ENCODE measurements around the gene PTPN6. TPM values are rescaled to one million over a fixed set of nuclear protein-coding genes. Genes with fewer than 3 reads are reported as not detected.
A peak's percentile ranks its signal among the peaks of the same experiment; 100 is the strongest.

PTPN6 gene
- total and polyA plus RNA-seq, 9 of the 15 experiments (the other 6 are each of a cell fraction or from before 2014, with no cell fraction given), result 1.5 to 5.1 (median 3.9) TPM

DNA sequence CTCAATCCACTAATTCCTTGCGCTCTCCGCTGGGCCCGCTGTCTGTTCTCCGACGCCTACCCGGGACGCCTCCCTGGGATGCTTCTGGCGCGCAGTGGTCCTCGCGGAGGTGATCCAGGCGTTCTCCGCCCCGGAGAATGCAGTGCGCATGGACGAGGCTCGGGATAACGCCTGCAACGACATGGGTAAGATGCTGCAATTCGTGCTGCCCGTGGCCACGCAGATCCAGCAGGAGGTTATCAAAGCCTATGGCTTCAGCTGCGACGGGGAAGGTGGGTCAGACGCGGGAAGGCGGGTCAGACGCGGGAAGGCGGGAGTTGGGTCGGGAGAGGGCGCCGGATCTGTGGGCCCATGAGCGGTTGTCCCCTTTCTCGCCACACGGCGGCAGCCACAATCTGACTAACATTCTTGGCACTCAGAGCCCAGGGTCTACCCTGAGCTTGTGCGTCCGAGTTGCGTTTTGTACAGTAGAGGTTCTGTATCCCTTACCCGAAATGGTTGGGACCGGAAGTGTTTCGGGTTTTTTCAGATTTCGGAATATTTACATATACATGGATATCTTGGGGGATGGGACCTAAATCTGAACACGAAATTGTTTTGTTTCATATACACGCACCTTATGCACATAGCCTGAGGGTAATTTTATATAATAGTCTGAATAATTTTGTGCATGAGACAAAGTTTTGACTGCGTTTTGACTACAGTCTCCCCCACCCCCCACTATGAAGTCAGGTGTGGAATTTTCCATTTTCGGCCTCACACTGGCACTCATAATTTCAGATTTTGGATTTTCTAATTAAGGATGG lies 6.6 kb upstream of the PTPN6 start (continued):
- TF ChIP-seq, protein P1, sequence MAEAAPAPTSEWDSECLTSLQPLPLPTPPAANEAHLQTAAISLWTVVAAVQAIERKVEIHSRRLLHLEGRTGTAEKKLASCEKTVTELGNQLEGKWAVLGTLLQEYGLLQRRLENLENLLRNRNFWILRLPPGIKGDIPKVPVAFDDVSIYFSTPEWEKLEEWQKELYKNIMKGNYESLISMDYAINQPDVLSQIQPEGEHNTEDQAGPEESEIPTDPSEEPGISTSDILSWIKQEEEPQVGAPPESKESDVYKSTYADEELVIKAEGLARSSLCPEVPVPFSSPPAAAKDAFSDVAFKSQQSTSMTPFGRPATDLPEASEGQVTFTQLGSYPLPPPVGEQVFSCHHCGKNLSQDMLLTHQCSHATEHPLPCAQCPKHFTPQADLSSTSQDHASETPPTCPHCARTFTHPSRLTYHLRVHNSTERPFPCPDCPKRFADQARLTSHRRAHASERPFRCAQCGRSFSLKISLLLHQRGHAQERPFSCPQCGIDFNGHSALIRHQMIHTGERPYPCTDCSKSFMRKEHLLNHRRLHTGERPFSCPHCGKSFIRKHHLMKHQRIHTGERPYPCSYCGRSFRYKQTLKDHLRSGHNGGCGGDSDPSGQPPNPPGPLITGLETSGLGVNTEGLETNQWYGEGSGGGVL (CRISPR knock-in tag; IDR thresholded peaks at IDR 0.05), result no peak
- TF ChIP-seq TEAD4 (IDR thresholded peaks at IDR 0.05; ENCODE audit: low read length) (no peak; the same call in 1 of the 2 replicates), TEAD4 (CRISPR knock-in tag; IDR thresholded peaks at IDR 0.05; ENCODE audit: borderline replicate concordance) (no peak), HNRNPL (IDR thresholded peaks at IDR 0.05; ENCODE audit: low read depth, low read length) (peak; percentile 15; the same call in 1 of the 2 replicates), RBM17 (IDR thresholded peaks at IDR 0.05; ENCODE audit: borderline replicate concordance, low read depth, low read length) (no peak), SAFB (IDR thresholded peaks at IDR 0.05; ENCODE audit: borderline replicate concordance, low read depth, low read length) (0 out of 2 replicates have a peak, but pooled peaks have one; percentile 32), HNRNPLL (IDR thresholded peaks at IDR 0.05; ENCODE audit: low read depth, low read length, poor library complexity, severe bottlenecking) (peak; percentile 61), KAT7 (CRISPR knock-in tag; IDR thresholded peaks at IDR 0.05; ENCODE audit: borderline replicate concordance) (peak; percentile 77; the same call in 1 of the 2 replicates), ILK (tag; IDR thresholded peaks at IDR 0.05; ENCODE audit: borderline replicate concordance, low read depth) (no peak), KAT2B (IDR thresholded peaks at IDR 0.05; ENCODE audit: low read depth, low read length) (no peak), CHD4 (IDR thresholded peaks at IDR 0.05; ENCODE audit: insufficient read depth, insufficient replicate concordance, low read depth, low read length, poor library complexity, severe bottlenecking) (no peak), HMG20A (CRISPR knock-in tag; conservative IDR thresholded peaks at IDR 0.05) (no peak), MTA1 (IDR thresholded peaks at IDR 0.05; ENCODE audit: borderline replicate concordance) (no peak), CBFA2T2 (conservative IDR thresholded peaks at IDR 0.05) (no peak), ATF7 (IDR thresholded peaks at IDR 0.05) (peak; percentile 38), KAT8 (IDR thresholded peaks at IDR 0.05; ENCODE audit: low read depth) (no peak), PHF20 (IDR thresholded peaks at IDR 0.05; ENCODE audit: partially characterized antibody) (no peak), PCBP2 (IDR thresholded peaks at IDR 0.05; ENCODE audit: low read depth, low read length, poor library complexity, severe bottlenecking) (peak; percentile 64), NR1H2 (CRISPR knock-in tag; IDR thresholded peaks at IDR 0.05) (no peak)

Measured in K562 (cell line).